Liver (tissue), 3 donors: ENCODE data around the gene HTR4.

Experiments
- EGR1 ChIP-seq, 2 donors: IDR thresholded peaks; 2 replicates each; pipeline ENCODE4 v1.6.1; 2016 to 2018; ENCODE audit warnings: antibody characterized with exemption in 2 of 2, low read depth in 2 of 2
- GABPA ChIP-seq, 2 donors: IDR thresholded peaks in 1 of 2; conservative IDR thresholded peaks in 1 of 2; 2 replicates each; pipeline ENCODE4 v1.6.1; 2016; ENCODE audit warnings: antibody characterized with exemption in 2 of 2, mild to moderate bottlenecking in 1 of 2, moderate library complexity in 1 of 2
- HNF4A ChIP-seq, 2 donors: conservative IDR thresholded peaks; 2 replicates each; pipeline ENCODE4 v1.6.1; 2016; ENCODE audit warnings: antibody characterized with exemption in 2 of 2, mild to moderate bottlenecking in 2 of 2
- NR2F2 ChIP-seq: IDR thresholded peaks from 2 replicates; pipeline ENCODE4 v1.6.1; 2016; ENCODE audit warnings: antibody characterized with exemption
- RAD21 ChIP-seq, 2 donors: IDR thresholded peaks; 2 replicates each; pipeline ENCODE4 v1.6.1; 2016; ENCODE audit warnings: antibody characterized with exemption in 2 of 2, mild to moderate bottlenecking in 2 of 2
- SP1 ChIP-seq: IDR thresholded peaks from 2 replicates; pipeline ENCODE4 v1.6.1; 2018; ENCODE audit warnings: antibody characterized with exemption, mild to moderate bottlenecking
- TAF1 ChIP-seq: conservative IDR thresholded peaks from 2 replicates; pipeline ENCODE4 v1.6.1; 2016; ENCODE audit warnings: antibody characterized with exemption, mild to moderate bottlenecking
- YY1 ChIP-seq: IDR thresholded peaks from 2 replicates; pipeline ENCODE4 v1.6.1; 2016; ENCODE audit warnings: antibody characterized with exemption, mild to moderate bottlenecking
- TF ChIP-seq, protein P1 (sequence below): fragments of 150-350 bp; IDR thresholded peaks from 2 replicates; pipeline ENCODE4 v1.5.1; 2017; ENCODE audit warnings: improper control_type of control experiment, low read depth, low read length; ENCODE audit not compliant: missing input control
- TF ChIP-seq, protein P2 (sequence below): IDR thresholded peaks from 2 replicates; pipeline ENCODE4 v1.6.1; 2016; ENCODE audit warnings: antibody characterized with exemption
- TF ChIP-seq, protein P3 (sequence below): IDR thresholded peaks from 2 replicates; pipeline ENCODE4 v1.6.1; 2016; ENCODE audit warnings: antibody characterized with exemption
- TF ChIP-seq, protein P4 (sequence below): IDR thresholded peaks from 2 replicates; pipeline ENCODE4 v1.6.1; 2016; ENCODE audit warnings: antibody characterized with exemption, mild to moderate bottlenecking
- donor health status: healthy.
- donor health status: healthy.

DNA sequence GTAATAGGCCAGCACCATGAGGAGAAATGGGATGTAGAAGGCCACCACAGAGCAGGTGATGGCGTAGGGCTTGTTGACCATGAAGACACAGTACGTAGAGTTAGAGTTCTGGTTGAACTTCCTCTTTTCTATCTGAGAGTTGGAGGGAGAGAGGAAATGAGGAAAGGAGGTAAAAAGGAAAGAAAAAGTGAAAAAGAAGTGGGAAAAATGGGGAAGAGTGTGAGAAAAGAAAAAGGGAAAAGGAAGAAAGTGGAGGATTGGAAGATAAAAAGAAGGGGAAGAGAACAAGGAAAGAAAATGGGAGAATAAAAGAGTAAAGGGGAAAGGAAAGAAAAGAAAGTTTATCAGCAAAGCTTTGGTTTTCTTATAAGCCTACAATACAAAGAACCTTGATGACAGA lies 144.4 kb downstream of the HTR4 start:
- TF ChIP-seq, protein P1, sequence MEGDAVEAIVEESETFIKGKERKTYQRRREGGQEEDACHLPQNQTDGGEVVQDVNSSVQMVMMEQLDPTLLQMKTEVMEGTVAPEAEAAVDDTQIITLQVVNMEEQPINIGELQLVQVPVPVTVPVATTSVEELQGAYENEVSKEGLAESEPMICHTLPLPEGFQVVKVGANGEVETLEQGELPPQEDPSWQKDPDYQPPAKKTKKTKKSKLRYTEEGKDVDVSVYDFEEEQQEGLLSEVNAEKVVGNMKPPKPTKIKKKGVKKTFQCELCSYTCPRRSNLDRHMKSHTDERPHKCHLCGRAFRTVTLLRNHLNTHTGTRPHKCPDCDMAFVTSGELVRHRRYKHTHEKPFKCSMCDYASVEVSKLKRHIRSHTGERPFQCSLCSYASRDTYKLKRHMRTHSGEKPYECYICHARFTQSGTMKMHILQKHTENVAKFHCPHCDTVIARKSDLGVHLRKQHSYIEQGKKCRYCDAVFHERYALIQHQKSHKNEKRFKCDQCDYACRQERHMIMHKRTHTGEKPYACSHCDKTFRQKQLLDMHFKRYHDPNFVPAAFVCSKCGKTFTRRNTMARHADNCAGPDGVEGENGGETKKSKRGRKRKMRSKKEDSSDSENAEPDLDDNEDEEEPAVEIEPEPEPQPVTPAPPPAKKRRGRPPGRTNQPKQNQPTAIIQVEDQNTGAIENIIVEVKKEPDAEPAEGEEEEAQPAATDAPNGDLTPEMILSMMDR = no peak
- no peak for TF ChIP-seq NR2F2
- TF ChIP-seq, protein P2, sequence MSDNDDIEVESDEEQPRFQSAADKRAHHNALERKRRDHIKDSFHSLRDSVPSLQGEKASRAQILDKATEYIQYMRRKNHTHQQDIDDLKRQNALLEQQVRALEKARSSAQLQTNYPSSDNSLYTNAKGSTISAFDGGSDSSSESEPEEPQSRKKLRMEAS = no peak
- TF ChIP-seq, protein P3, sequence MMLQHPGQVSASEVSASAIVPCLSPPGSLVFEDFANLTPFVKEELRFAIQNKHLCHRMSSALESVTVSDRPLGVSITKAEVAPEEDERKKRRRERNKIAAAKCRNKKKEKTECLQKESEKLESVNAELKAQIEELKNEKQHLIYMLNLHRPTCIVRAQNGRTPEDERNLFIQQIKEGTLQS = no peak
- TF ChIP-seq, protein P4, sequence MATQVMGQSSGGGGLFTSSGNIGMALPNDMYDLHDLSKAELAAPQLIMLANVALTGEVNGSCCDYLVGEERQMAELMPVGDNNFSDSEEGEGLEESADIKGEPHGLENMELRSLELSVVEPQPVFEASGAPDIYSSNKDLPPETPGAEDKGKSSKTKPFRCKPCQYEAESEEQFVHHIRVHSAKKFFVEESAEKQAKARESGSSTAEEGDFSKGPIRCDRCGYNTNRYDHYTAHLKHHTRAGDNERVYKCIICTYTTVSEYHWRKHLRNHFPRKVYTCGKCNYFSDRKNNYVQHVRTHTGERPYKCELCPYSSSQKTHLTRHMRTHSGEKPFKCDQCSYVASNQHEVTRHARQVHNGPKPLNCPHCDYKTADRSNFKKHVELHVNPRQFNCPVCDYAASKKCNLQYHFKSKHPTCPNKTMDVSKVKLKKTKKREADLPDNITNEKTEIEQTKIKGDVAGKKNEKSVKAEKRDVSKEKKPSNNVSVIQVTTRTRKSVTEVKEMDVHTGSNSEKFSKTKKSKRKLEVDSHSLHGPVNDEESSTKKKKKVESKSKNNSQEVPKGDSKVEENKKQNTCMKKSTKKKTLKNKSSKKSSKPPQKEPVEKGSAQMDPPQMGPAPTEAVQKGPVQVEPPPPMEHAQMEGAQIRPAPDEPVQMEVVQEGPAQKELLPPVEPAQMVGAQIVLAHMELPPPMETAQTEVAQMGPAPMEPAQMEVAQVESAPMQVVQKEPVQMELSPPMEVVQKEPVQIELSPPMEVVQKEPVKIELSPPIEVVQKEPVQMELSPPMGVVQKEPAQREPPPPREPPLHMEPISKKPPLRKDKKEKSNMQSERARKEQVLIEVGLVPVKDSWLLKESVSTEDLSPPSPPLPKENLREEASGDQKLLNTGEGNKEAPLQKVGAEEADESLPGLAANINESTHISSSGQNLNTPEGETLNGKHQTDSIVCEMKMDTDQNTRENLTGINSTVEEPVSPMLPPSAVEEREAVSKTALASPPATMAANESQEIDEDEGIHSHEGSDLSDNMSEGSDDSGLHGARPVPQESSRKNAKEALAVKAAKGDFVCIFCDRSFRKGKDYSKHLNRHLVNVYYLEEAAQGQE = no peak
- TF ChIP-seq TAF1 = no peak
- TF ChIP-seq SP1 = no peak
- TF ChIP-seq HNF4A (conservative IDR thresholded peaks at IDR 0.05) = no peak
- TF ChIP-seq YY1 = no peak
- TF ChIP-seq EGR1 (IDR thresholded peaks at IDR 0.05; ENCODE audit: low read depth in 2 of 2) = no peak
- TF ChIP-seq GABPA (IDR thresholded peaks at IDR 0.05 in 1 of 2, conservative IDR thresholded peaks at IDR 0.05 in 1 of 2) = no peak
- no peak for TF ChIP-seq RAD21 (IDR thresholded peaks at IDR 0.05)
